ENCODE data around the gene ASB13.
A peak's percentile ranks its signal among the peaks of the same experiment; 100 is the strongest.

Gene ASB13

GRCh38 chr10:5611899-5612680, 54.3 kb downstream of the ASB13 start:
- Histone ChIP-seq H3K9me3 (ENCODE audit: control insufficient read depth in 5 of 5, low read length in 5 of 5) (no peaks in the 10 kb centered on the region), H3K27ac (ENCODE audit: low read depth, low read length) (no peak overlapping the region), H3K4me3 (ENCODE audit: low read depth in 1 of 5, low read length in 5 of 5) (no peak overlapping the region), H3K9ac (ENCODE audit: low read length in 5 of 5) (no peak overlapping the region), H3K36me3 (ENCODE audit: control insufficient read depth in 5 of 5, insufficient read depth in 5 of 5, low read length in 5 of 5) (no peaks in the 10 kb centered on the region), H3K4me1 (ENCODE audit: control insufficient read depth in 5 of 5, insufficient read depth in 5 of 5, low read length in 5 of 5) (peaks cover 0 to 36% (median 24%) of the 10 kb centered on the region in 5 donors), H3K27me3 (ENCODE audit: control insufficient read depth in 5 of 5, insufficient read depth in 4 of 5, low read length in 5 of 5) (no peaks in the 10 kb centered on the region)

GRCh38 chr10:5609952-5610616, 56.3 kb downstream of the ASB13 start:
- no peaks in the 10 kb centered on the region for H3K9me3 ChIP-seq (ENCODE audit: control insufficient read depth in 5 of 5, low read length in 5 of 5)
- peaks cover 0 to 22% (median 18%) of the 10 kb centered on the region in 5 donors for H3K4me1 ChIP-seq (ENCODE audit: control insufficient read depth in 5 of 5, insufficient read depth in 5 of 5, low read length in 5 of 5)
- no peak overlapping the region for H3K4me3 ChIP-seq (ENCODE audit: low read depth in 1 of 5, low read length in 5 of 5)
- H3K27ac ChIP-seq (ENCODE audit: low read depth, low read length): no peak overlapping the region
- no peak overlapping the region for H3K9ac ChIP-seq (ENCODE audit: low read length in 5 of 5)
- H3K27me3 ChIP-seq (ENCODE audit: control insufficient read depth in 5 of 5, insufficient read depth in 4 of 5, low read length in 5 of 5): no peaks in the 10 kb centered on the region
- no peaks in the 10 kb centered on the region for H3K36me3 ChIP-seq (ENCODE audit: control insufficient read depth in 5 of 5, insufficient read depth in 5 of 5, low read length in 5 of 5)

- Histone ChIP-seq H3K9ac (ENCODE audit: low read length in 5 of 5) (no peak overlapping the region), H3K27me3 (ENCODE audit: control insufficient read depth in 5 of 5, insufficient read depth in 4 of 5, low read length in 5 of 5) (no peaks in the 10 kb centered on the region), H3K4me1 (ENCODE audit: control insufficient read depth in 5 of 5, insufficient read depth in 5 of 5, low read length in 5 of 5) (peaks cover 0 to 21% (median 12%) of the 10 kb centered on the region in 5 donors), H3K9me3 (ENCODE audit: control insufficient read depth in 5 of 5, low read length in 5 of 5) (no peaks in the 10 kb centered on the region), H3K36me3 (ENCODE audit: control insufficient read depth in 5 of 5, insufficient read depth in 5 of 5, low read length in 5 of 5) (no peaks in the 10 kb centered on the region), H3K27ac (ENCODE audit: low read depth, low read length) (no peak overlapping the region), H3K4me3 (ENCODE audit: low read depth in 1 of 5, low read length in 5 of 5) (no peak overlapping the region)
Observed at GRCh38 chr10:5608608-5609220, 57.7 kb downstream of the ASB13 start.

GRCh38 chr10:5607594-5607993, 58.8 kb downstream of the ASB13 start:
- Histone ChIP-seq H3K4me3 (ENCODE audit: low read depth in 1 of 5, low read length in 5 of 5) (no peak overlapping the region), H3K9ac (ENCODE audit: low read length in 5 of 5) (no peak overlapping the region), H3K4me1 (ENCODE audit: control insufficient read depth in 5 of 5, insufficient read depth in 5 of 5, low read length in 5 of 5) (peaks cover 0 to 18% (median 8%) of the 10 kb centered on the region in 5 donors), H3K27me3 (ENCODE audit: control insufficient read depth in 5 of 5, insufficient read depth in 4 of 5, low read length in 5 of 5) (no peaks in the 10 kb centered on the region), H3K9me3 (ENCODE audit: control insufficient read depth in 5 of 5, low read length in 5 of 5) (peaks cover 0 to 6% (median 0%) of the 10 kb centered on the region in 5 donors), H3K27ac (ENCODE audit: low read depth, low read length) (no peak overlapping the region), H3K36me3 (ENCODE audit: control insufficient read depth in 5 of 5, insufficient read depth in 5 of 5, low read length in 5 of 5) (no peaks in the 10 kb centered on the region)

GRCh38 chr10:5606864-5607263, 59.5 kb downstream of the ASB13 start:
- Histone ChIP-seq H3K27ac (ENCODE audit: low read depth, low read length) (no peak overlapping the region), H3K9me3 (ENCODE audit: control insufficient read depth in 5 of 5, low read length in 5 of 5) (peaks cover 0 to 6% (median 0%) of the 10 kb centered on the region in 5 donors), H3K9ac (ENCODE audit: low read length in 5 of 5) (no peak overlapping the region), H3K36me3 (ENCODE audit: control insufficient read depth in 5 of 5, insufficient read depth in 5 of 5, low read length in 5 of 5) (no peaks in the 10 kb centered on the region), H3K27me3 (ENCODE audit: control insufficient read depth in 5 of 5, insufficient read depth in 4 of 5, low read length in 5 of 5) (no peaks in the 10 kb centered on the region), H3K4me3 (ENCODE audit: low read depth in 1 of 5, low read length in 5 of 5) (peak overlapping the region in 2 of 5 donors; percentile 24 to 26), H3K4me1 (ENCODE audit: control insufficient read depth in 5 of 5, insufficient read depth in 5 of 5, low read length in 5 of 5) (peaks cover 0 to 24% (median 10%) of the 10 kb centered on the region in 5 donors)

- Histone ChIP-seq H3K27me3 (ENCODE audit: control insufficient read depth in 5 of 5, insufficient read depth in 4 of 5, low read length in 5 of 5) (no peaks in the 10 kb centered on the region), H3K4me3 (ENCODE audit: low read depth in 1 of 5, low read length in 5 of 5) (peak overlapping the region in 2 of 5 donors; percentile 24 to 26), H3K4me1 (ENCODE audit: control insufficient read depth in 5 of 5, insufficient read depth in 5 of 5, low read length in 5 of 5) (peaks cover 0 to 29% (median 16%) of the 10 kb centered on the region in 5 donors), H3K36me3 (ENCODE audit: control insufficient read depth in 5 of 5, insufficient read depth in 5 of 5, low read length in 5 of 5) (no peaks in the 10 kb centered on the region), H3K9me3 (ENCODE audit: control insufficient read depth in 5 of 5, low read length in 5 of 5) (peaks cover 0 to 6% (median 0%) of the 10 kb centered on the region in 5 donors), H3K27ac (ENCODE audit: low read depth, low read length) (no peak overlapping the region), H3K9ac (ENCODE audit: low read length in 5 of 5) (no peak overlapping the region)
Observed at GRCh38 chr10:5606321-5606720, 60.1 kb downstream of the ASB13 start.

- no peak overlapping the region for H3K27ac ChIP-seq (ENCODE audit: low read depth, low read length)
- peaks cover 0 to 31% (median 19%) of the 10 kb centered on the region in 5 donors for H3K4me1 ChIP-seq (ENCODE audit: control insufficient read depth in 5 of 5, insufficient read depth in 5 of 5, low read length in 5 of 5)
- no peak overlapping the region for H3K4me3 ChIP-seq (ENCODE audit: low read depth in 1 of 5, low read length in 5 of 5)
- H3K27me3 ChIP-seq (ENCODE audit: control insufficient read depth in 5 of 5, insufficient read depth in 4 of 5, low read length in 5 of 5): no peaks in the 10 kb centered on the region
- H3K36me3 ChIP-seq (ENCODE audit: control insufficient read depth in 5 of 5, insufficient read depth in 5 of 5, low read length in 5 of 5): no peaks in the 10 kb centered on the region
- peaks cover 0 to 6% (median 0%) of the 10 kb centered on the region in 5 donors for H3K9me3 ChIP-seq (ENCODE audit: control insufficient read depth in 5 of 5, low read length in 5 of 5)
- H3K9ac ChIP-seq (ENCODE audit: low read length in 5 of 5): no peak overlapping the region
Observed at GRCh38 chr10:5604961-5605360, 61.4 kb downstream of the ASB13 start.

GRCh38 chr10:5604236-5604925, 62.0 kb downstream of the ASB13 start:
- H3K4me1 ChIP-seq (ENCODE audit: control insufficient read depth in 5 of 5, insufficient read depth in 5 of 5, low read length in 5 of 5): peaks cover 0 to 28% (median 18%) of the 10 kb centered on the region in 5 donors
- no peaks in the 10 kb centered on the region for H3K27me3 ChIP-seq (ENCODE audit: control insufficient read depth in 5 of 5, insufficient read depth in 4 of 5, low read length in 5 of 5)
- peaks cover 0 to 6% (median 0%) of the 10 kb centered on the region in 5 donors for H3K9me3 ChIP-seq (ENCODE audit: control insufficient read depth in 5 of 5, low read length in 5 of 5)
- H3K9ac ChIP-seq (ENCODE audit: low read length in 5 of 5): no peak overlapping the region
- no peak overlapping the region for H3K27ac ChIP-seq (ENCODE audit: low read depth, low read length)
- H3K36me3 ChIP-seq (ENCODE audit: control insufficient read depth in 5 of 5, insufficient read depth in 5 of 5, low read length in 5 of 5): no peaks in the 10 kb centered on the region
- no peak overlapping the region for H3K4me3 ChIP-seq (ENCODE audit: low read depth in 1 of 5, low read length in 5 of 5)

GRCh38 chr10:5603848-5604170, 62.6 kb downstream of the ASB13 start:
- Histone ChIP-seq H3K9me3 (ENCODE audit: control insufficient read depth in 5 of 5, low read length in 5 of 5) (peaks cover 0 to 6% (median 0%) of the 10 kb centered on the region in 5 donors), H3K36me3 (ENCODE audit: control insufficient read depth in 5 of 5, insufficient read depth in 5 of 5, low read length in 5 of 5) (no peaks in the 10 kb centered on the region), H3K9ac (ENCODE audit: low read length in 5 of 5) (no peak overlapping the region), H3K27ac (ENCODE audit: low read depth, low read length) (no peak overlapping the region), H3K4me3 (ENCODE audit: low read depth in 1 of 5, low read length in 5 of 5) (no peak overlapping the region), H3K27me3 (ENCODE audit: control insufficient read depth in 5 of 5, insufficient read depth in 4 of 5, low read length in 5 of 5) (no peaks in the 10 kb centered on the region), H3K4me1 (ENCODE audit: control insufficient read depth in 5 of 5, insufficient read depth in 5 of 5, low read length in 5 of 5) (peaks cover 0 to 28% (median 18%) of the 10 kb centered on the region in 5 donors)

Data from subcutaneous abdominal adipose tissue (tissue), 5 donors.